ENCODE results near the gene PIBF1. TPM values are rescaled to one million over a fixed set of nuclear protein-coding genes. Genes with fewer than 3 reads are reported as not detected.
"Not testable (repeated sequence)": the region's sequence is repeated elsewhere in the genome, so short reads cannot be mapped to it uniquely, and the experiment has no call there.

The PIBF1 gene
- total and polyA plus RNA-seq, 7 donors: 5.4 to 12.8 (median 7.5) TPM

DNA sequence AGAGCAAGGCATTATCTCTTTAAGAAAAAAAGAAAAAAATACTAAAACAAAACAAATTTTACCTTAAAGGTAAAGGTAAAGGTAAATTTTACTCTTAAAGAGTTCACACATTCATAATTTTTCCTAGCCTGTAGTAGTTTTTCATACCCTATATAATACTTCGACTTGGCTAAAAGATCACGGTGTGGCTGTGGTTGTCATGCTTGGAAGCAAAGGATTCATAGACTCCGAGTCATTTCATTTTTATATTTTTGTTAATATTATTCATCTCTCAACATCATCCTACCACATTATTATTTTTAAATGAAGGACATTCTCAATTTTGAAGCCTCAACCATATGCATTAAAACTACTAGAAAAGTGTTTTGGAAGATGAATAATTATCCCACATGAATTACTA lies 52.7 kb downstream of the PIBF1 start:
- intact Hi-C loops (cut with DNase I): no loop called here
- H3K4me3 ChIP-seq: no peak overlapping the region
- H3K9me3 ChIP-seq: no peaks in the 10 kb centered on the region
- no peaks in the 10 kb centered on the region for H3K27me3 ChIP-seq (ENCODE audit: insufficient read depth in 3 of 3, low read length in 2 of 3)
- peaks cover 0 to 27% of the 10 kb centered on the region in 2 donors for H3K36me3 ChIP-seq (ENCODE audit: insufficient read depth in 1 of 2, low read depth in 1 of 2)
- ATAC-seq (no peak), DNase-seq (no peak)
- H3K27ac ChIP-seq: no peak overlapping the region
- TF ChIP-seq, protein P1, sequence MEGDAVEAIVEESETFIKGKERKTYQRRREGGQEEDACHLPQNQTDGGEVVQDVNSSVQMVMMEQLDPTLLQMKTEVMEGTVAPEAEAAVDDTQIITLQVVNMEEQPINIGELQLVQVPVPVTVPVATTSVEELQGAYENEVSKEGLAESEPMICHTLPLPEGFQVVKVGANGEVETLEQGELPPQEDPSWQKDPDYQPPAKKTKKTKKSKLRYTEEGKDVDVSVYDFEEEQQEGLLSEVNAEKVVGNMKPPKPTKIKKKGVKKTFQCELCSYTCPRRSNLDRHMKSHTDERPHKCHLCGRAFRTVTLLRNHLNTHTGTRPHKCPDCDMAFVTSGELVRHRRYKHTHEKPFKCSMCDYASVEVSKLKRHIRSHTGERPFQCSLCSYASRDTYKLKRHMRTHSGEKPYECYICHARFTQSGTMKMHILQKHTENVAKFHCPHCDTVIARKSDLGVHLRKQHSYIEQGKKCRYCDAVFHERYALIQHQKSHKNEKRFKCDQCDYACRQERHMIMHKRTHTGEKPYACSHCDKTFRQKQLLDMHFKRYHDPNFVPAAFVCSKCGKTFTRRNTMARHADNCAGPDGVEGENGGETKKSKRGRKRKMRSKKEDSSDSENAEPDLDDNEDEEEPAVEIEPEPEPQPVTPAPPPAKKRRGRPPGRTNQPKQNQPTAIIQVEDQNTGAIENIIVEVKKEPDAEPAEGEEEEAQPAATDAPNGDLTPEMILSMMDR (IDR thresholded peaks at IDR 0.05): no peak
- H3K4me1 ChIP-seq: no peaks in the 10 kb centered on the region
- WGBS, 3 donors: 95 to 97% (median 95%) methylated on average over 3 of the region's 3 CpGs

DNA sequence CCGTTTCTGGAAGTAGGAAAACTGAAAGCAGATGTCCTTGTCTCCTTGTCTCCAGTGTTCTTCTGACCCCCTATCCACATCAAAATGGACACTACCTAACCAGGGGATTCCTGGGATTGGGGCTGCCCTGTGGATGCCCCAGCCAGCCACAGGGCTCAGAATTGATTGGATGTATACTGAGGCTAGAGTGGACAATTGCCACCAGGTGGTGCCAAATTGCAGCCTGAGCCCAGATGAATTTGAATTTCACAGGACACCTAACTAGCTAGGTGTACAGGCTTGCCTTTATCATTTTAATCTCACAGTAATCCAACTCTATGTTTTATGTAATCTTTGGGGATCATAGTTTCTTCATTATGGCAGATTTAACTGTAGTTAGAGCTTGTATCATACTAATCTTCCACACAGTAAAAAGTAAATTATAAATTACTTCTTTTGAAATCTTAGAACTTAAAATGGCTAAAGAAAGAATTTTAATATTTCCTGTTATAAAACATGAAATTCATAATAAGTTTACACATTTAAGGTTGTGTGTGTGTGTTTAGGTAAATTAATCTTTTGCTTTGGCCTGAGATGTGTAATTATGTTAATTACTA lies 58.0 kb downstream of the PIBF1 start:
- H3K4me1 ChIP-seq: no peaks in the 10 kb centered on the region
- intact Hi-C loops (cut with DNase I): no loop called here
- H3K4me3 ChIP-seq: no peak overlapping the region
- no peak overlapping the region for H3K27ac ChIP-seq
- DNase-seq (peak in 1 of 2 donors; percentile 47), ATAC-seq (peak; percentile 52 to 88 (median 73))
- H3K9me3 ChIP-seq: no peaks in the 10 kb centered on the region
- TF ChIP-seq, protein P1 (IDR thresholded peaks at IDR 0.05): peak; percentile 56
- 87 to 95% (median 88%) methylated on average over 1 of the region's 1 CpG for WGBS, 3 donors
- H3K36me3 ChIP-seq (ENCODE audit: insufficient read depth in 1 of 2, low read depth in 1 of 2): peaks cover 0 to 14% of the 10 kb centered on the region in 2 donors
- no peaks in the 10 kb centered on the region for H3K27me3 ChIP-seq (ENCODE audit: insufficient read depth in 3 of 3, low read length in 2 of 3)

DNA sequence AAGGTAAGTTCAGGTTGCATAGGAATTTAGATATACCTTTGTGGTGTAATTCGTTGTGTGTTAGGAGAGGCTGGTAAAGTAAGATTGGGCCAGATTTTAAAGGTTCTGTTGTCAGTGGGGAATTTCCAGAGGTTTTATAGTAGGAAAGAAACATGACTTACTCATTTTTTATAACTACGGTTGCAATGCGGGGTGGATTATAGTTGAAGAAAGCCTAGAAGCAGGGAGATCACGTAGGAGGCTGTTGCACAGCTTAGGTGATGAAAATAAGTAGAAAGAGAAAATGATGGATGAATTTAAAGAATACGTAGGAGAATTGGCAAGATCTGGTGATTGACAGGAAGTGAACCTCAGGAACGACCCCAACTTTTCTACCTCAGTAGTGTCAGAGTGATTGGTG lies 61.1 kb downstream of the PIBF1 start:
- TF ChIP-seq, protein P1 (IDR thresholded peaks at IDR 0.05): no peak
- H3K4me1 ChIP-seq: no peaks in the 10 kb centered on the region
- H3K9me3 ChIP-seq: no peaks in the 10 kb centered on the region
- WGBS, 3 donors: 92 to 94% (median 92%) methylated on average over 6 of the region's 6 CpGs
- ATAC-seq: no peak
- no peak overlapping the region for H3K4me3 ChIP-seq
- H3K27ac ChIP-seq: no peak overlapping the region
- intact Hi-C loops (cut with DNase I): no loop called here
- H3K36me3 ChIP-seq (ENCODE audit: insufficient read depth in 1 of 2, low read depth in 1 of 2): peaks cover 0 to 15% of the 10 kb centered on the region in 2 donors
- DNase-seq: no peak
- H3K27me3 ChIP-seq (ENCODE audit: insufficient read depth in 3 of 3, low read length in 2 of 3): no peaks in the 10 kb centered on the region

DNA sequence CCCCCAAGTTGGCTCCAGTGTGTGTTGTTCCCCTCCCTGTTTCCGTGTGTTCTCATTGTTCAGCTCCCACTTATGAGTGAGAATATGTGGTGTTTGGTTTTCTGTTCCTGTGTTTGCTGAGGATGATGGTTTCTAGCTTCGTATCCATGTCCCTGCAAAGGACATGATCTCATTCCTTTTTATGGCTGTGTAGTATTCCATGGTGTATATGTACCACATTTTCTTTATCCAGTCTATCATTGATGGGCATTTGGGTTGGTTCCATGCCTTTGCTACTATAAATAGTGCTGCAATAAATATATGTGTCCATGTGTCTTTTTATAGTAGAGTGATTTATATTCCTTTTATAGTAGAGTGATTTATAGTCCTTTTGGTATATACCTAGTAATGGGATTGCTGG lies 63.2 kb downstream of the PIBF1 start:
- H3K27me3 ChIP-seq (ENCODE audit: insufficient read depth in 3 of 3, low read length in 2 of 3); H3K4me1 ChIP-seq; DNase-seq; ATAC-seq; H3K9me3 ChIP-seq; H3K27ac ChIP-seq; H3K4me3 ChIP-seq; intact Hi-C loops (cut with DNase I): not testable (repeated sequence)
- WGBS, 3 donors: 91 to 100% (median 100%) methylated on average over 2 of the region's 2 CpGs
- peaks cover 0 to 22% of the 10 kb centered on the region in 2 donors for H3K36me3 ChIP-seq (ENCODE audit: insufficient read depth in 1 of 2, low read depth in 1 of 2)

DNA sequence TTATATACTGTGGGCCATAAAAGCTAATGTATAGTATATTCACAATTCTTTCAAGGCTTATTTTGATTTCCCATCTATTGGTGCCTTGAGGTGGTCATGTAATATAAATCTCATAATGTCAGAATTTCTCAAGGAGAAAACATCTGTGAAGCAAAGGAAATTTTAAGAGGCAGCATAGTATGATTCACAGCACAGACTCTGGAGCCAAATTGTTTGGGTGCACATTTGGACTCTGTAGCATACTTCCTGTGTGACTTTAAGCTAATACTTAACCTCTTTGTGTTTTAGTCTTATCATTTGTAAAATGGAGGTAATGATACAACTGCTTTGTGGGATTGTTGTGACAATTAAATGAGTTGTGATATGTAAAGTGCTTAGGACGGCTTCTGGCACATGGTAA lies 67.6 kb downstream of the PIBF1 start:
- ATAC-seq (no peak), DNase-seq (no peak)
- no peak overlapping the region for H3K4me3 ChIP-seq
- H3K9me3 ChIP-seq: no peaks in the 10 kb centered on the region
- TF ChIP-seq, protein P1 (IDR thresholded peaks at IDR 0.05): no peak
- no peak overlapping the region for H3K27ac ChIP-seq
- peaks cover 0 to 37% of the 10 kb centered on the region in 2 donors for H3K36me3 ChIP-seq (ENCODE audit: insufficient read depth in 1 of 2, low read depth in 1 of 2)
- no peaks in the 10 kb centered on the region for H3K4me1 ChIP-seq
- intact Hi-C loops (cut with DNase I): no loop called here
- 96 to 100% (median 100%) methylated on average over 1 of the region's 1 CpG for WGBS, 3 donors
- H3K27me3 ChIP-seq (ENCODE audit: insufficient read depth in 3 of 3, low read length in 2 of 3): no peaks in the 10 kb centered on the region
